HCT116 (cell line): Measurements from ENCODE around the gene GYS1. TPM values are rescaled to one million over a fixed set of nuclear protein-coding genes. Genes with fewer than 3 reads are reported as not detected.

ENCODE experiments used
- ATAC-seq: fragments of 200-7000 bp; cut with Tn5 transposase; 2 replicates; pipeline ENCODE4 v1.9.1; 2020; ENCODE audit warnings: mild to moderate bottlenecking, moderate library complexity
- BruUV-seq: library from RNA; stranded (reverse); fragments of 400-500 nt; replicated peaks from 2 replicates; lab custom pipeline; 2021; lab: Mats Ljungman, UMichigan
- CTCF ChIA-PET: fragments of 300-600 bp; sonication (Branson Sonifier 250); formaldehyde crosslinking; loops from one replicate; lab custom pipeline; 2021; ENCODE audit warnings: antibody characterized with exemption; lab: Charles Lee
- POLR2A ChIA-PET: fragments of 300-600, 350-600 bp; sonication (Branson Sonifier 250); formaldehyde crosslinking; loops from one replicate; lab custom pipeline; 2021; ENCODE audit warnings: antibody characterized with exemption; lab: Charles Lee
- RAD21 ChIA-PET, 2 experiments: fragments of 300-600 bp; sonication (Branson Sonifier 250); formaldehyde crosslinking; loops; one replicate each; lab custom pipeline; 2023; ENCODE audit warnings: low total read pairs in 2 of 2; ENCODE audit not compliant: uncharacterized antibody in 2 of 2, unreplicated experiment in 2 of 2, low non-redundant PET in 1 of 2; lab: Charles Lee
- DNase-seq: peaks from one replicate; pipeline ENCODE4 v3.0.0-alpha.2; 2010; ENCODE audit warnings: low read depth, low spot score
- H2AFZ ChIP-seq: fragments of 200-600 bp; shearing (Covaris generic), sonication (generic); 2 replicates; pipeline ENCODE4 v1.6.1; 2017; ENCODE audit warnings: low read depth, mixed run types, mixed read lengths, antibody characterized with exemption, low read length; ENCODE audit not compliant: poor library complexity, severe bottlenecking
- H3K27ac ChIP-seq: 2 replicates; pipeline ENCODE4 v1.5.1; 2012; ENCODE audit warnings: low read depth, low read length
- H3K27me3 ChIP-seq: fragments of 200-600 bp; sonication (generic); 2 replicates; pipeline ENCODE4 v1.6.1; 2016; ENCODE audit warnings: mixed run types, low read length, mixed read lengths; ENCODE audit not compliant: insufficient read depth
- H3K36me3 ChIP-seq, 2 experiments: fragments of 200-500 bp in 1 of 2; fragments of 200-600 bp in 1 of 2; sonication (Bioruptor generic) in 1 of 2; sonication (generic) in 1 of 2; 2 replicates each; pipeline versions ENCODE4 v1.5.1 to v1.6.1; 2014 to 2016; ENCODE audit warnings: low read length in 2 of 2, inconsistent platforms in 1 of 2, mixed read lengths in 1 of 2, mixed run types in 1 of 2; ENCODE audit not compliant: insufficient read depth in 2 of 2, control insufficient read depth in 1 of 2
- H3K4me1 ChIP-seq, 2 experiments: fragments of 200-600 bp in 1 of 2; sonication (generic) in 1 of 2; 2 replicates each; pipeline versions ENCODE4 v1.5.1 to v1.6.1; 2012 to 2017; ENCODE audit warnings: low read length in 2 of 2, inconsistent platforms in 1 of 2, mild to moderate bottlenecking in 1 of 2, mixed read lengths in 1 of 2, mixed run types in 1 of 2, moderate library complexity in 1 of 2; ENCODE audit not compliant: insufficient read depth in 2 of 2, control insufficient read depth in 1 of 2
- H3K4me2 ChIP-seq: fragments of 200-600 bp; sonication (generic); 2 replicates; pipeline ENCODE4 v1.6.1; 2017; ENCODE audit warnings: mixed run types, low read length, mixed read lengths
- H3K4me3 ChIP-seq, 2 experiments: fragments of 200-600 bp in 1 of 2; sonication (generic) in 1 of 2; replicated peaks in 1 of 2; 2 replicates each; pipeline ENCODE4 v1.5.1; 2011 to 2016; ENCODE audit warnings: low read length in 2 of 2, control low read depth in 1 of 2, low read depth in 1 of 2, mild to moderate bottlenecking in 1 of 2, mixed read lengths in 1 of 2, mixed run types in 1 of 2
- H3K79me2 ChIP-seq: fragments of 200-600 bp; sonication (generic); 2 replicates; pipeline ENCODE4 v1.6.1; 2017; ENCODE audit warnings: mild to moderate bottlenecking, mixed run types, low read length, moderate library complexity, mixed read lengths; ENCODE audit not compliant: insufficient read depth
- H3K9ac ChIP-seq: fragments of 200-600 bp; sonication (generic); 2 replicates; pipeline ENCODE4 v1.6.1; 2016; ENCODE audit warnings: low read length, mixed read lengths
- H3K9me2 ChIP-seq: fragments of 200-600 bp; sonication (generic), shearing (Covaris generic); 2 replicates; pipeline ENCODE4 v1.6.1; 2017; ENCODE audit warnings: mixed run types, mild to moderate bottlenecking, moderate library complexity; ENCODE audit not compliant: insufficient read depth
- H3K9me3 ChIP-seq, 2 experiments: fragments of 200-500 bp in 1 of 2; fragments of 200-600 bp in 1 of 2; sonication (Bioruptor generic) in 1 of 2; sonication (generic) in 1 of 2; 2 replicates each; pipeline ENCODE4 v1.6.1; 2014 to 2017; ENCODE audit warnings: low read length in 2 of 2, mixed read lengths in 2 of 2, inconsistent platforms in 1 of 2, low read depth in 1 of 2, mild to moderate bottlenecking in 1 of 2, mixed run types in 1 of 2, moderate library complexity in 1 of 2; ENCODE audit not compliant: control insufficient read depth in 1 of 2, insufficient read depth in 1 of 2
- H4K20me1 ChIP-seq: fragments of 200-600 bp; sonication (generic), shearing (Covaris generic); 2 replicates; pipeline ENCODE4 v1.6.1; 2017; ENCODE audit warnings: mixed run types, mild to moderate bottlenecking, moderate library complexity; ENCODE audit not compliant: insufficient read depth
- CBX3 ChIP-seq: IDR thresholded peaks from 2 replicates; pipeline ENCODE4 v1.6.1; 2012; ENCODE audit warnings: low read depth
- CEBPB ChIP-seq: IDR thresholded peaks from 2 replicates; pipeline ENCODE4 v1.6.1; 2012; ENCODE audit warnings: low read depth
- ELF1 ChIP-seq: IDR thresholded peaks from 2 replicates; pipeline ENCODE4 v1.6.1; 2012; ENCODE audit warnings: low read depth, borderline replicate concordance
- EZH2 ChIP-seq: fragments of 200-600 bp; sonication (generic); IDR thresholded peaks from 2 replicates; pipeline ENCODE4 v1.6.1; 2017; ENCODE audit warnings: antibody characterized with exemption, mixed run types
- EZH2phosphoT487 ChIP-seq: fragments of 200-600 bp; IDR thresholded peaks from 2 replicates; pipeline ENCODE4 v1.6.1; 2018; ENCODE audit warnings: antibody characterized with exemption, borderline replicate concordance
- FOSL1 ChIP-seq: IDR thresholded peaks from 2 replicates; pipeline ENCODE4 v1.6.1; 2012; ENCODE audit warnings: low read depth
- JUND ChIP-seq: IDR thresholded peaks from 2 replicates; pipeline ENCODE4 v1.6.1; 2012
- POLR2A ChIP-seq: IDR thresholded peaks from 2 replicates; pipeline ENCODE4 v1.7.0; 2011; ENCODE audit warnings: borderline replicate concordance; ENCODE audit not compliant: insufficient read depth, insufficient read length; ENCODE audit errors: extremely low read depth
- RAD21 ChIP-seq: IDR thresholded peaks from 2 replicates; pipeline ENCODE4 v1.6.1; 2012; ENCODE audit warnings: low read depth, mild to moderate bottlenecking
- SIN3A ChIP-seq: IDR thresholded peaks from 2 replicates; pipeline ENCODE4 v1.6.1; 2012; ENCODE audit warnings: low read depth
- SP1 ChIP-seq: IDR thresholded peaks from 2 replicates; pipeline ENCODE4 v1.6.1; 2012; ENCODE audit warnings: low read depth
- SRF ChIP-seq: IDR thresholded peaks from 2 replicates; pipeline ENCODE4 v1.6.1; 2012; ENCODE audit warnings: low read depth
- ZFX ChIP-seq: fragments of 450-650 bp; IDR thresholded peaks from 2 replicates; pipeline ENCODE4 v1.6.1; 2017
- ZNF274 ChIP-seq: fragments of 200-500 bp; sonication (Bioruptor generic); IDR thresholded peaks from 2 replicates; pipeline ENCODE4 v1.6.1; 2014; ENCODE audit warnings: mild to moderate bottlenecking, low read depth, low read length, inconsistent platforms
- intact Hi-C: fragments of 100-400 bp; cut with micrococcal nuclease; formaldehyde crosslinking; loops from 2 replicates; pipeline ENCODE4 v1.10.0; 2022
- total RNA-seq: library from RNA; stranded (reverse); gene quantifications from one replicate; pipeline ENCODE4 v1.2.1, GENCODE V29; 2021; ENCODE audit not compliant: unreplicated experiment
- TF ChIP-seq, protein P1 (sequence below): IDR thresholded peaks from 2 replicates; pipeline ENCODE4 v1.6.1; 2012
- TF ChIP-seq, protein P2 (sequence below), 3 experiments: fragments of 200-600 bp in 1 of 3; sonication (generic) in 1 of 3; IDR thresholded peaks in 2 of 3; conservative IDR thresholded peaks in 1 of 3; 2 replicates each; pipeline ENCODE4 v1.5.1; 2012 to 2017; ENCODE audit warnings: low read depth in 2 of 3, low read length in 2 of 3, antibody characterized with exemption in 1 of 3, borderline replicate concordance in 1 of 3, control low read depth in 1 of 3, mild to moderate bottlenecking in 1 of 3, mixed read lengths in 1 of 3, mixed run types in 1 of 3, moderate library complexity in 1 of 3; ENCODE audit not compliant: insufficient read depth in 1 of 3
- TF ChIP-seq, protein P3 (sequence below): IDR thresholded peaks from 2 replicates; pipeline ENCODE4 v1.6.1; 2011; ENCODE audit warnings: mild to moderate bottlenecking, low read length, moderate library complexity; ENCODE audit not compliant: insufficient replicate concordance; ENCODE audit errors: extremely low read depth

GYS1 gene
- total RNA-seq, 1 experiment from 2014 or later, result 50.7 TPM

DNA sequence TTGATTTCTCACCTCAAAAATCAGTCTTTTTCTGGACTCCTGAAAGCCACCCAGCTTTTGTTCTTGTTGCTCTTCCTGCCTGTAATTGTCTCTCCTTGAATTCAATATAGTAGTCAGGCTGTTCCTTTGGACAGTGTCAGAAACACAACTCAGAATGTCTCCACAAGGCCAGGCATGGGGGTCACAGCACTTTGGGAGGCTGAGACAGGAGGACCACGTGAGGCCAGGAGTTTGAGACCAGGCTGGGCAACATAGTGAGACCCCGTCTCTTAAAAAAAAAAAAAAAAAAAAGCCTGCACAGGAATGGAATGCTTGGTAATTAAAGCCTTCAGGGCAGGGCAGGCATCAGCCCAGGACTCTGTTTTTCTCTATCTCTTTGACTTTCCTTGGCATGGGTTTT, 47.3 kb downstream of the GYS1 start:
- Histone ChIP-seq H4K20me1 (no peaks in the 10 kb centered on the region), H3K9me2 (no peaks in the 10 kb centered on the region), H3K27ac (no peak overlapping the region), H3K4me2 (no peak overlapping the region), H3K79me2 (no peaks in the 10 kb centered on the region), H3K36me3 (0 out of 4 replicates have a peak, but pooled peaks cover 0 to 3% of the 10 kb centered on the region in 2 experiments), H3K4me3 (no peak overlapping the region), H2AFZ (no peak overlapping the region), H3K27me3 (no peaks in the 10 kb centered on the region), H3K4me1 (no peaks in the 10 kb centered on the region), H3K9ac (no peak overlapping the region), H3K9me3 (no peaks in the 10 kb centered on the region)
- CTCF ChIA-PET, result no interaction called here
- DNase-seq (no peak), ATAC-seq (no peak)
- intact Hi-C loops, result no loop called here
- BruUV-seq, result no TSS peak
- TF ChIP-seq RAD21 (no peak), SIN3A (no peak), ZNF274 (no peak), CBX3 (no peak), CEBPB (no peak), EZH2 (no peak), ELF1 (no peak), ZFX (no peak), SP1 (no peak), SRF (no peak), FOSL1 (no peak), POLR2A (no peak), EZH2phosphoT487 (no peak), JUND (no peak)
- TF ChIP-seq, protein P1, sequence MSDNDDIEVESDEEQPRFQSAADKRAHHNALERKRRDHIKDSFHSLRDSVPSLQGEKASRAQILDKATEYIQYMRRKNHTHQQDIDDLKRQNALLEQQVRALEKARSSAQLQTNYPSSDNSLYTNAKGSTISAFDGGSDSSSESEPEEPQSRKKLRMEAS, result no peak
- TF ChIP-seq, protein P2, sequence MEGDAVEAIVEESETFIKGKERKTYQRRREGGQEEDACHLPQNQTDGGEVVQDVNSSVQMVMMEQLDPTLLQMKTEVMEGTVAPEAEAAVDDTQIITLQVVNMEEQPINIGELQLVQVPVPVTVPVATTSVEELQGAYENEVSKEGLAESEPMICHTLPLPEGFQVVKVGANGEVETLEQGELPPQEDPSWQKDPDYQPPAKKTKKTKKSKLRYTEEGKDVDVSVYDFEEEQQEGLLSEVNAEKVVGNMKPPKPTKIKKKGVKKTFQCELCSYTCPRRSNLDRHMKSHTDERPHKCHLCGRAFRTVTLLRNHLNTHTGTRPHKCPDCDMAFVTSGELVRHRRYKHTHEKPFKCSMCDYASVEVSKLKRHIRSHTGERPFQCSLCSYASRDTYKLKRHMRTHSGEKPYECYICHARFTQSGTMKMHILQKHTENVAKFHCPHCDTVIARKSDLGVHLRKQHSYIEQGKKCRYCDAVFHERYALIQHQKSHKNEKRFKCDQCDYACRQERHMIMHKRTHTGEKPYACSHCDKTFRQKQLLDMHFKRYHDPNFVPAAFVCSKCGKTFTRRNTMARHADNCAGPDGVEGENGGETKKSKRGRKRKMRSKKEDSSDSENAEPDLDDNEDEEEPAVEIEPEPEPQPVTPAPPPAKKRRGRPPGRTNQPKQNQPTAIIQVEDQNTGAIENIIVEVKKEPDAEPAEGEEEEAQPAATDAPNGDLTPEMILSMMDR (IDR thresholded peaks at IDR 0.05 in 2 of 3, conservative IDR thresholded peaks at IDR 0.05 in 1 of 3; ENCODE audit: borderline replicate concordance in 1 of 3, insufficient read depth in 1 of 3, low read depth in 2 of 3, low read length in 2 of 3), result no peak
- TF ChIP-seq, protein P3, sequence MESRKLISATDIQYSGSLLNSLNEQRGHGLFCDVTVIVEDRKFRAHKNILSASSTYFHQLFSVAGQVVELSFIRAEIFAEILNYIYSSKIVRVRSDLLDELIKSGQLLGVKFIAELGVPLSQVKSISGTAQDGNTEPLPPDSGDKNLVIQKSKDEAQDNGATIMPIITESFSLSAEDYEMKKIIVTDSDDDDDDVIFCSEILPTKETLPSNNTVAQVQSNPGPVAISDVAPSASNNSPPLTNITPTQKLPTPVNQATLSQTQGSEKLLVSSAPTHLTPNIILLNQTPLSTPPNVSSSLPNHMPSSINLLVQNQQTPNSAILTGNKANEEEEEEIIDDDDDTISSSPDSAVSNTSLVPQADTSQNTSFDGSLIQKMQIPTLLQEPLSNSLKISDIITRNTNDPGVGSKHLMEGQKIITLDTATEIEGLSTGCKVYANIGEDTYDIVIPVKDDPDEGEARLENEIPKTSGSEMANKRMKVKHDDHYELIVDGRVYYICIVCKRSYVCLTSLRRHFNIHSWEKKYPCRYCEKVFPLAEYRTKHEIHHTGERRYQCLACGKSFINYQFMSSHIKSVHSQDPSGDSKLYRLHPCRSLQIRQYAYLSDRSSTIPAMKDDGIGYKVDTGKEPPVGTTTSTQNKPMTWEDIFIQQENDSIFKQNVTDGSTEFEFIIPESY, result no peak
- RAD21 ChIA-PET, result no interaction called here
- POLR2A ChIA-PET, result interaction anchor here (0.7 to 1.3 kb wide), 2 partner anchors 13 to 507 kb away, joined by 3 to 4 read pairs; partner anchors contain the start of genes ALDH16A1 and DHDH
